Esophagus squamous epithelium (tissue), 5 donors: Measurements from ENCODE around the gene EVC. TPM values are rescaled to one million over a fixed set of nuclear protein-coding genes. Genes with fewer than 3 reads are reported as not detected.

Source experiments
- DNase-seq: peaks from one replicate; lab custom pipeline; 2025; lab: John Stamatoyannopoulos, UW
- H3K27ac ChIP-seq, 4 donors: fragments of 200-600 bp; sonication (generic); one replicate each; pipeline ENCODE4 v1.5.1; 2016 to 2019; ENCODE audit warnings: mild to moderate bottlenecking in 1 of 4
- H3K27me3 ChIP-seq, 4 donors: fragments of 200-600 bp; sonication (generic); 1 replicate in 3 of 4; 2 replicates in 1 of 4; pipeline versions ENCODE4 v1.5.1 to v1.6.0; 2017 to 2021; ENCODE audit warnings: antibody characterized with exemption in 1 of 4
- H3K36me3 ChIP-seq, 3 donors: fragments of 200-600 bp; sonication (generic); one replicate each; pipeline ENCODE4 v1.5.1; 2016 to 2019
- H3K4me1 ChIP-seq, 3 donors: fragments of 200-600 bp; sonication (generic); one replicate each; pipeline ENCODE4 v1.5.1; 2017 to 2019
- H3K4me3 ChIP-seq, 4 donors: fragments of 200-600 bp; sonication (generic); 1 replicate in 3 of 4; 2 replicates in 1 of 4; pipeline ENCODE4 v1.5.1; 2016 to 2019; ENCODE audit warnings: mild to moderate bottlenecking in 2 of 4, moderate library complexity in 1 of 4
- H3K9me3 ChIP-seq, 3 donors: fragments of 200-600 bp; sonication (generic); one replicate each; pipeline ENCODE4 v1.5.1; 2016 to 2019
- POLR2A ChIP-seq, 4 donors: fragments of 450-650 bp; IDR thresholded peaks; one replicate each; pipeline ENCODE4 v1.6.1; 2017; ENCODE audit warnings: antibody characterized with exemption in 4 of 4, mild to moderate bottlenecking in 4 of 4, moderate library complexity in 3 of 4
- WGBS, 2 donors: methylation state at CpG; one replicate each; pipeline ENCODE4 v1.1.5; 2018; 5-methylcytosine and 5-hydroxymethylcytosine counted together
- intact Hi-C: fragments of 100-400 bp; cut with DNase I; formaldehyde crosslinking; loops from one replicate; pipeline ENCODE4 v1.15.0; 2022
- total RNA-seq, 4 donors: library from RNA; depleted of rRNA; stranded (reverse); fragments of >200 nt; gene quantifications; one replicate each; pipeline ENCODE4 v1.1.0, GENCODE V29; 2016
- TF ChIP-seq, protein P1 (sequence below), 6 experiments: fragments of 450-650 bp in 4 of 6; fragments of 200-600 bp in 2 of 6; sonication (generic) in 2 of 6; IDR thresholded peaks; one replicate each; pipeline ENCODE4 v1.5.1; 2016 to 2019; ENCODE audit warnings: antibody characterized with exemption in 6 of 6, mild to moderate bottlenecking in 4 of 6, moderate library complexity in 4 of 6
- donor health status: DM: yes; HTN: yes; CAD: no.

Gene EVC
- total RNA-seq, 4 donors from 2014 or later: 4.2 to 17.2 (median 6.3) TPM

- intact Hi-C loops: no loop called here
- 76 to 80% methylated on average over 2 to 3 of the region's 7 CpGs for WGBS, 2 donors
- Histone ChIP-seq H3K4me1 (no peaks in the 10 kb centered on the region), H3K9me3 (no peaks in the 10 kb centered on the region), H3K27ac (no peak overlapping the region), H3K36me3 (peaks cover 0 to 68% (median 0%) of the 10 kb centered on the region in 3 donors), H3K4me3 (no peak overlapping the region), H3K27me3 (no peaks in the 10 kb centered on the region)
- TF ChIP-seq, protein P1, sequence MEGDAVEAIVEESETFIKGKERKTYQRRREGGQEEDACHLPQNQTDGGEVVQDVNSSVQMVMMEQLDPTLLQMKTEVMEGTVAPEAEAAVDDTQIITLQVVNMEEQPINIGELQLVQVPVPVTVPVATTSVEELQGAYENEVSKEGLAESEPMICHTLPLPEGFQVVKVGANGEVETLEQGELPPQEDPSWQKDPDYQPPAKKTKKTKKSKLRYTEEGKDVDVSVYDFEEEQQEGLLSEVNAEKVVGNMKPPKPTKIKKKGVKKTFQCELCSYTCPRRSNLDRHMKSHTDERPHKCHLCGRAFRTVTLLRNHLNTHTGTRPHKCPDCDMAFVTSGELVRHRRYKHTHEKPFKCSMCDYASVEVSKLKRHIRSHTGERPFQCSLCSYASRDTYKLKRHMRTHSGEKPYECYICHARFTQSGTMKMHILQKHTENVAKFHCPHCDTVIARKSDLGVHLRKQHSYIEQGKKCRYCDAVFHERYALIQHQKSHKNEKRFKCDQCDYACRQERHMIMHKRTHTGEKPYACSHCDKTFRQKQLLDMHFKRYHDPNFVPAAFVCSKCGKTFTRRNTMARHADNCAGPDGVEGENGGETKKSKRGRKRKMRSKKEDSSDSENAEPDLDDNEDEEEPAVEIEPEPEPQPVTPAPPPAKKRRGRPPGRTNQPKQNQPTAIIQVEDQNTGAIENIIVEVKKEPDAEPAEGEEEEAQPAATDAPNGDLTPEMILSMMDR (IDR thresholded peaks at IDR 0.05): no peak
- no peak for TF ChIP-seq POLR2A (IDR thresholded peaks at IDR 0.05)
- DNase-seq: no peak
These were observed 102.9 kb downstream of the EVC start for GRCh38 chr4:5813882-5814255.

DNA sequence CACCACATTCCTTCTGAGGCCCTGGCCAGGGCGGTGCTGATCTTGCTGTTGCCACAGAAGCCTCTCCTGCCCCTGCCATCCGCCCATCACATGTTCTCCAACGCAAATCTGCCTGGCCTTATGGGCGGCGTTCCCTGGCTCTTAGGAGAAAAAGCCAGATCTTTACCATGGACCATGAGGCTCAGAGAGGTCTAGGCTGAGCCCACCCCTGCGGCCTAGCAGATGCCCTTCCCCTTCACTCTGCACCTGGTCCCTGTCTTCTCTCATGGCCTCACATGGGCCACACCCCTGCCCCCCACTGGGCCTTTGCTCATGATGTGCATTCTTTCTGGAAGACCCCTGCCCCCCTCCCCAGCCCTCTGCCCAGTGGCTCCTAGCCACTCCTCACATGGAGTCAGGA is 103.4 kb downstream of the EVC start:
- H3K9me3 ChIP-seq: no peaks in the 10 kb centered on the region
- intact Hi-C loops: no loop called here
- no peak overlapping the region for H3K27ac ChIP-seq
- no peak overlapping the region for H3K4me3 ChIP-seq
- TF ChIP-seq POLR2A (IDR thresholded peaks at IDR 0.05): no peak
- no peaks in the 10 kb centered on the region for H3K4me1 ChIP-seq
- peaks cover 0 to 68% (median 0%) of the 10 kb centered on the region in 3 donors for H3K36me3 ChIP-seq
- no peak for DNase-seq
- WGBS, 2 donors: 91 to 96% methylated on average over 4 to 6 of the region's 6 CpGs
- H3K27me3 ChIP-seq: no peaks in the 10 kb centered on the region

- intact Hi-C loops: no loop called here
- Histone ChIP-seq H3K4me3 (no peak overlapping the region), H3K27ac (no peak overlapping the region), H3K36me3 (peaks cover 0 to 67% (median 5%) of the 10 kb centered on the region in 3 donors), H3K4me1 (no peaks in the 10 kb centered on the region), H3K9me3 (no peaks in the 10 kb centered on the region), H3K27me3 (no peaks in the 10 kb centered on the region)
- TF ChIP-seq, protein P1 (IDR thresholded peaks at IDR 0.05): no peak
- TF ChIP-seq POLR2A (IDR thresholded peaks at IDR 0.05): no peak
- 89 to 100% methylated on average over 1 to 5 of the region's 5 CpGs for WGBS, 2 donors
- no peak for DNase-seq
These were observed 104.6 kb downstream of the EVC start for GRCh38 chr4:5815641-5816040.

DNA sequence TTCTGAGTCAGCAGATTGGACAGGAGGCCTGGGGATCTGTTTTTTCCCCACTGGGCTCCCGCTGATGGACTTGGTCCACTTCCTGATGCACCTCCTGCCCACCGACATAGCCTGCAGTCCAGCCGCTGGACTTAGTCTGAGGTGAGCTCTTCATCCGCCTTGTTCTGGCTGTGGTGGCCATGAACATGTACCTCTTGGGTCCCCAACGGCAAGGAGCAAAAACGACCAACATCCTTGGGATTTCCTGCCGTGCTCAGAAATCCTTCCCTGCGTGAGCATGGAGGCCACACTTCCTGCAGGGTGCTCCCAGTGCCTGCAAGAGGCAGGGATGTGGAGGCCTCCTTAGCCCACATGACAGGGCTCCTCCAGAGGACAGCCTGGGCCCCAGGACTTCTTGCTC is 105.1 kb downstream of the EVC start:
- 54 to 83% methylated on average over 3 to 7 of the region's 8 CpGs for WGBS, 2 donors
- DNase-seq: no peak
- no peaks in the 10 kb centered on the region for H3K4me1 ChIP-seq
- H3K4me3 ChIP-seq: no peak overlapping the region
- no peak overlapping the region for H3K27ac ChIP-seq
- peaks cover 0 to 67% (median 9%) of the 10 kb centered on the region in 3 donors for H3K36me3 ChIP-seq
- no peaks in the 10 kb centered on the region for H3K27me3 ChIP-seq
- TF ChIP-seq POLR2A (IDR thresholded peaks at IDR 0.05): no peak
- TF ChIP-seq, protein P1 (IDR thresholded peaks at IDR 0.05): no peak
- intact Hi-C loops: no loop called here
- H3K9me3 ChIP-seq: no peaks in the 10 kb centered on the region

- no peak overlapping the region for H3K27ac ChIP-seq
- 81 to 86% methylated on average over 5 to 6 of the region's 12 CpGs for WGBS, 2 donors
- H3K9me3 ChIP-seq: no peaks in the 10 kb centered on the region
- no peak for TF ChIP-seq POLR2A (IDR thresholded peaks at IDR 0.05)
- TF ChIP-seq, protein P1 (IDR thresholded peaks at IDR 0.05): no peak
- H3K36me3 ChIP-seq: peaks cover 0 to 67% (median 10%) of the 10 kb centered on the region in 3 donors
- no peaks in the 10 kb centered on the region for H3K4me1 ChIP-seq
- intact Hi-C loops: no loop called here
- DNase-seq: no peak
- H3K4me3 ChIP-seq: no peak overlapping the region
- no peaks in the 10 kb centered on the region for H3K27me3 ChIP-seq
These were observed 105.9 kb downstream of the EVC start for GRCh38 chr4:5816851-5817375.
